ENCODE results near the gene KIF1B. TPM values are rescaled to one million over a fixed set of nuclear protein-coding genes. Genes with fewer than 3 reads are reported as not detected.

Gene KIF1B
- total RNA-seq, 1 donor from 2014 or later, result 38.0 TPM

- H3K36me3 ChIP-seq, result peaks cover 93% of the 10 kb centered on the region
- DNase-seq (no peak), ATAC-seq (no peak)
- H3K27me3 ChIP-seq (ENCODE audit: low read depth), result no peaks in the 10 kb centered on the region
- no peaks in the 10 kb centered on the region for H3K4me1 ChIP-seq
- H3K4me3 ChIP-seq, result no peak overlapping the region
- intact Hi-C loops (cut with DNase I), result no loop called here
- H3K9me3 ChIP-seq, result no peaks in the 10 kb centered on the region
- no peak for TF ChIP-seq CTCF (IDR thresholded peaks at IDR 0.05)
- H3K27ac ChIP-seq, result no peak overlapping the region
Measured at GRCh38 chr1:10171105-10171767, 39.1 kb upstream of the KIF1B start.

GRCh38 chr1:10171995-10172669 is 38.2 kb upstream of the KIF1B start:
- Histone ChIP-seq H3K27me3 (ENCODE audit: low read depth) (no peaks in the 10 kb centered on the region), H3K4me3 (no peak overlapping the region), H3K27ac (no peak overlapping the region), H3K9me3 (no peaks in the 10 kb centered on the region), H3K36me3 (peaks cover 84% of the 10 kb centered on the region), H3K4me1 (no peaks in the 10 kb centered on the region)
- no peak for TF ChIP-seq CTCF (IDR thresholded peaks at IDR 0.05)
- no peak for DNase-seq
- no peak for ATAC-seq
- intact Hi-C loops (cut with DNase I), result no loop called here

- intact Hi-C loops (cut with DNase I), result no loop called here
- no peak for TF ChIP-seq CTCF (IDR thresholded peaks at IDR 0.05)
- DNase-seq, result no peak
- Histone ChIP-seq H3K27me3 (ENCODE audit: low read depth) (no peaks in the 10 kb centered on the region), H3K27ac (no peak overlapping the region), H3K4me1 (no peaks in the 10 kb centered on the region), H3K9me3 (no peaks in the 10 kb centered on the region), H3K4me3 (no peak overlapping the region), H3K36me3 (peaks cover 79% of the 10 kb centered on the region)
- ATAC-seq, result no peak
Measured at GRCh38 chr1:10173582-10173981, 36.8 kb upstream of the KIF1B start.

- no peak overlapping the region for H3K27ac ChIP-seq
- no peak overlapping the region for H3K4me3 ChIP-seq
- ATAC-seq, result no peak
- intact Hi-C loops (cut with DNase I), result no loop called here
- peaks cover 69% of the 10 kb centered on the region for H3K36me3 ChIP-seq
- TF ChIP-seq CTCF (IDR thresholded peaks at IDR 0.05), result no peak
- no peak for DNase-seq
- H3K27me3 ChIP-seq (ENCODE audit: low read depth), result no peaks in the 10 kb centered on the region
- H3K9me3 ChIP-seq, result no peaks in the 10 kb centered on the region
- no peaks in the 10 kb centered on the region for H3K4me1 ChIP-seq
Measured at GRCh38 chr1:10177876-10178275, 32.5 kb upstream of the KIF1B start.

GRCh38 chr1:10178597-10179405 is 31.6 kb upstream of the KIF1B start:
- H3K4me1 ChIP-seq, result no peaks in the 10 kb centered on the region
- intact Hi-C loops (cut with DNase I), result no loop called here
- peaks cover 60% of the 10 kb centered on the region for H3K36me3 ChIP-seq
- no peaks in the 10 kb centered on the region for H3K9me3 ChIP-seq
- no peaks in the 10 kb centered on the region for H3K27me3 ChIP-seq (ENCODE audit: low read depth)
- no peak overlapping the region for H3K4me3 ChIP-seq
- DNase-seq (no peak), ATAC-seq (no peak)
- no peak overlapping the region for H3K27ac ChIP-seq
- no peak for TF ChIP-seq CTCF (IDR thresholded peaks at IDR 0.05)
